Measurements from ENCODE around the gene EML3.

DNA sequence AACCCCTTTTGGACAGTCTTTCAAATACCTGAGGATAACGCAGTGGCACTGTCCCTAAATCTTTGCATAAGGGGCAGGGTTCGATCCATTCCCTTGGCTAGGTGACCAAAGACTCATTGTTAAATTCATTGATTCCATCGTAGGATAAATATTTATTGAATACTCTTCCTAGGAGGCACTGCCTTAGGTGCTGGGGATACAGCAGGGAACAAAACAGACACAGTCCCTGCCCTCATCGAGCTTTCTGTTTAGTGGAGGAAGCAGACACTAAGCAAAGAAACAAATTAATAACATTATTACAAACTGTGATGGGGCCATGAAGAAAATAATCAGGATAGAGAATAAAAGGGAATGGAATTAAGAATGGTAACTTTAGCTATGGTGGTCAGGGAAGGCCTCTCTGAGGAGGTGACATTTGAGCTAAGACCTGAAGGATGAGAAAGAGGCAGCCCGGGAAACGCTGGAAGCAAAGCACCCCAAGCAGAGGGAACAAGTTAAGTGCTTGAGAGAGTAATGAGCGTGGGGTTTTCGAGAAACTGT lies 8.5 kb upstream of the EML3 start:
- TF ChIP-seq EP300 (IDR thresholded peaks at IDR 0.05) (no peak), NPAS2 (CRISPR knock-in tag; IDR thresholded peaks at IDR 0.05; ENCODE audit: borderline replicate concordance) (no peak), JUN (IDR thresholded peaks at IDR 0.05) (no peak), HOXA7 (CRISPR knock-in tag; IDR thresholded peaks at IDR 0.05) (no peak), CTCF (IDR thresholded peaks at IDR 0.05) (no peak), POLR2A (IDR thresholded peaks at IDR 0.05; ENCODE audit: low read length) (no peak)

Data from A549 (cell line).